H1 (cell line): ENCODE measurements around the gene MGLL. TPM values are rescaled to one million over a fixed set of nuclear protein-coding genes. Genes with fewer than 3 reads are reported as not detected.

ENCODE experiments used
- polyA plus RNA-seq, 7 experiments: library from polyadenylated mRNA; depleted of rRNA in 3 of 7; stranded (reverse) in 5 of 7; unstranded in 2 of 7; fragments of >200 nt in 5 of 7; fragments of 200-250 nt in 2 of 7; gene quantifications; 1 replicate in 5 of 7; 2 replicates in 1 of 7; 4 replicates in 1 of 7; pipeline versions ENCODE4 v1.2.1 to v1.2.3, GENCODE V29; 2011 to 2013; ENCODE audit warnings: missing spikeins in 2 of 7, mixed read lengths in 2 of 7
- total RNA-seq: library from RNA; stranded (reverse); fragmentation: NEBNext Ultra II Directional; extraction: Animal tissue kit (Norgen Biotek cat#: 25700); gene quantifications from 2 replicates; pipeline ENCODE4 v1.2.1, GENCODE V29; 2021
- TF ChIP-seq, protein P1 (sequence below): IDR thresholded peaks from 2 replicates; pipeline ENCODE4 v1.6.1; 2012; ENCODE audit warnings: low read length, inconsistent platforms

Gene MGLL
- total and polyA plus RNA-seq, 2 of the 8 experiments (the other 6 are each of a cell fraction or from before 2014, with no cell fraction given), result 0.05 to 0.34 TPM

- TF ChIP-seq, protein P1, sequence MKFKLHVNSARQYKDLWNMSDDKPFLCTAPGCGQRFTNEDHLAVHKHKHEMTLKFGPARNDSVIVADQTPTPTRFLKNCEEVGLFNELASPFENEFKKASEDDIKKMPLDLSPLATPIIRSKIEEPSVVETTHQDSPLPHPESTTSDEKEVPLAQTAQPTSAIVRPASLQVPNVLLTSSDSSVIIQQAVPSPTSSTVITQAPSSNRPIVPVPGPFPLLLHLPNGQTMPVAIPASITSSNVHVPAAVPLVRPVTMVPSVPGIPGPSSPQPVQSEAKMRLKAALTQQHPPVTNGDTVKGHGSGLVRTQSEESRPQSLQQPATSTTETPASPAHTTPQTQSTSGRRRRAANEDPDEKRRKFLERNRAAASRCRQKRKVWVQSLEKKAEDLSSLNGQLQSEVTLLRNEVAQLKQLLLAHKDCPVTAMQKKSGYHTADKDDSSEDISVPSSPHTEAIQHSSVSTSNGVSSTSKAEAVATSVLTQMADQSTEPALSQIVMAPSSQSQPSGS, result no peak
Observed at GRCh38 chr3:127719369-127719768, 102.9 kb downstream of the MGLL start (continued).
